Activated CD8-positive, alpha-beta memory T cell treated with anti-CD3 and anti-CD28 coated beads for 36 hours (primary cell): ENCODE measurements around the gene PRSS16. TPM values are rescaled to one million over a fixed set of nuclear protein-coding genes. Genes with fewer than 3 reads are reported as not detected.

Experiments
- CTCF ChIA-PET: fragments of 350-600 bp; sonication (Branson Sonifier 250); formaldehyde crosslinking; loops from one replicate; lab custom pipeline; 2021; ENCODE audit warnings: antibody characterized with exemption; lab: Charles Lee
- POLR2A ChIA-PET: fragments of 350-600 bp; sonication (Branson Sonifier 250); formaldehyde crosslinking; loops from one replicate; lab custom pipeline; 2021; ENCODE audit warnings: antibody characterized with exemption; lab: Charles Lee
- total RNA-seq, 2 experiments: library from RNA; stranded (reverse); gene quantifications; one replicate each; pipeline ENCODE4 v1.2.3, GENCODE V29; 2021

The PRSS16 gene
- total RNA-seq, 2 experiments from 2014 or later, result 0.44 to 0.46 TPM

- POLR2A ChIA-PET, result no interaction called here
- CTCF ChIA-PET, result interaction anchor here (0.7 to 1.0 kb wide), 2 partner anchors 24 to 128 kb away, joined by 4 to 5 read pairs; a partner anchor contains a TSS
Observed at GRCh38 chr6:27275025-27275956, 27.8 kb downstream of the PRSS16 start.

GRCh38 chr6:27279513-27280063, 32.1 kb downstream of the PRSS16 start:
- ChIA-PET POLR2A (no interaction called here), CTCF (no interaction called here)

- POLR2A ChIA-PET, result no interaction called here
- CTCF ChIA-PET, result no interaction called here
Observed at GRCh38 chr6:27280064-27280539, 32.6 kb downstream of the PRSS16 start.

GRCh38 chr6:27280540-27281000, 33.1 kb downstream of the PRSS16 start:
- CTCF ChIA-PET, result no interaction called here

GRCh38 chr6:27281105-27281539, 33.6 kb downstream of the PRSS16 start:
- ChIA-PET CTCF (no interaction called here), POLR2A (no interaction called here)

More at GRCh38 chr6:27280540-27281000, 33.1 kb downstream of the PRSS16 start:
- POLR2A ChIA-PET, result no interaction called here

GRCh38 chr6:27281569-27281968, 34.1 kb downstream of the PRSS16 start:
- POLR2A ChIA-PET, result no interaction called here
- CTCF ChIA-PET, result no interaction called here

- ChIA-PET POLR2A (no interaction called here), CTCF (interaction anchor here (0.9 kb wide), 1 partner anchor 12 kb away, joined by 3 read pairs; no protein-coding TSS in a partner anchor)
Observed at GRCh38 chr6:27283279-27283678, 35.8 kb downstream of the PRSS16 start.

- ChIA-PET POLR2A (no interaction called here), CTCF (no interaction called here)
Observed at GRCh38 chr6:27286141-27286540, 38.6 kb downstream of the PRSS16 start.

- CTCF ChIA-PET, result no interaction called here
- POLR2A ChIA-PET, result no interaction called here
Observed at GRCh38 chr6:27287751-27288135, 40.2 kb downstream of the PRSS16 start.

- ChIA-PET POLR2A (no interaction called here), CTCF (no interaction called here)
Observed at GRCh38 chr6:27288136-27289044, 40.9 kb downstream of the PRSS16 start.

GRCh38 chr6:27290065-27290849, 42.8 kb downstream of the PRSS16 start:
- ChIA-PET POLR2A (no interaction called here), CTCF (no interaction called here)

- CTCF ChIA-PET, result no interaction called here
- POLR2A ChIA-PET, result no interaction called here
Observed at GRCh38 chr6:27290850-27291208, 43.3 kb downstream of the PRSS16 start.

GRCh38 chr6:27293436-27294098, 46.1 kb downstream of the PRSS16 start:
- CTCF ChIA-PET, result no interaction called here

GRCh38 chr6:27294409-27294808, 46.9 kb downstream of the PRSS16 start:
- ChIA-PET CTCF (interaction anchor here (0.8 kb wide), 1 partner anchor 11 kb away, joined by 3 read pairs; no protein-coding TSS in a partner anchor), POLR2A (no interaction called here)

More at GRCh38 chr6:27293436-27294098, 46.1 kb downstream of the PRSS16 start:
- POLR2A ChIA-PET, result no interaction called here

- CTCF ChIA-PET, result interaction anchor here (0.8 kb wide), 1 partner anchor 12 kb away, joined by 3 read pairs; no protein-coding TSS in a partner anchor
- POLR2A ChIA-PET, result no interaction called here
Observed at GRCh38 chr6:27295301-27296079, 48.0 kb downstream of the PRSS16 start.

GRCh38 chr6:27296106-27296783, 48.7 kb downstream of the PRSS16 start:
- POLR2A ChIA-PET, result no interaction called here
- CTCF ChIA-PET, result no interaction called here

- ChIA-PET CTCF (interaction anchor here (0.5 kb wide), 1 partner anchor 243 kb away, joined by 4 read pairs; no protein-coding TSS in a partner anchor), POLR2A (no interaction called here)
Observed at GRCh38 chr6:27297484-27297856, 50.0 kb downstream of the PRSS16 start.
